ENCODE data around the gene POMGNT2.
"Not testable (repeated sequence)": the region's sequence is repeated elsewhere in the genome, so short reads cannot be mapped to it uniquely, and the experiment has no call there.

Gene POMGNT2

GRCh38 chr3:43075904-43076661 lies 29.8 kb downstream of the POMGNT2 start:
- no peak for DNase-seq

GRCh38 chr3:43074901-43075689 lies 30.8 kb downstream of the POMGNT2 start:
- no peak for DNase-seq

GRCh38 chr3:43074482-43074881 lies 31.4 kb downstream of the POMGNT2 start:
- DNase-seq: peak; percentile 12

- DNase-seq: no peak
Observed at GRCh38 chr3:43073836-43074220, 32.1 kb downstream of the POMGNT2 start.

GRCh38 chr3:43073116-43073835 lies 32.6 kb downstream of the POMGNT2 start:
- no peak for DNase-seq

GRCh38 chr3:43072361-43072760 lies 33.5 kb downstream of the POMGNT2 start:
- no peak for DNase-seq

- peak; percentile 39 for DNase-seq
Observed at GRCh38 chr3:43071313-43071893, 34.5 kb downstream of the POMGNT2 start.

GRCh38 chr3:43070670-43071069 lies 35.2 kb downstream of the POMGNT2 start:
- not testable (repeated sequence) for DNase-seq

GRCh38 chr3:43063114-43063513 lies 42.8 kb downstream of the POMGNT2 start:
- DNase-seq: no peak

GRCh38 chr3:43062564-43063040 lies 43.3 kb downstream of the POMGNT2 start:
- no peak for DNase-seq

- no peak for DNase-seq
Observed at GRCh38 chr3:43062040-43062563, 43.8 kb downstream of the POMGNT2 start.

GRCh38 chr3:43061101-43061895 lies 44.6 kb downstream of the POMGNT2 start:
- DNase-seq: no peak

- DNase-seq: no peak
Observed at GRCh38 chr3:43059456-43059855, 46.4 kb downstream of the POMGNT2 start.

- DNase-seq: no peak
Observed at GRCh38 chr3:43055806-43056770, 49.8 kb downstream of the POMGNT2 start.

GRCh38 chr3:43055393-43055792 lies 50.5 kb downstream of the POMGNT2 start:
- no peak for DNase-seq

GRCh38 chr3:43054754-43055153 lies 51.1 kb downstream of the POMGNT2 start:
- DNase-seq: no peak

- no peak for DNase-seq
Observed at GRCh38 chr3:43053291-43053690, 52.6 kb downstream of the POMGNT2 start.

GRCh38 chr3:43048470-43048869 lies 57.4 kb downstream of the POMGNT2 start:
- no peak for DNase-seq

GRCh38 chr3:43046583-43046982 lies 59.3 kb downstream of the POMGNT2 start:
- no peak for DNase-seq

GRCh38 chr3:43045079-43045478 lies 60.8 kb downstream of the POMGNT2 start:
- not testable (repeated sequence) for DNase-seq

GRCh38 chr3:43043793-43044192 lies 62.1 kb downstream of the POMGNT2 start:
- no peak for DNase-seq
